ENCODE measurements around the gene PPM1B. TPM values are rescaled to one million over a fixed set of nuclear protein-coding genes. Genes with fewer than 3 reads are reported as not detected.
A peak's percentile ranks its signal among the peaks of the same experiment; 100 is the strongest.

PPM1B gene
- total RNA-seq, 2 experiments from 2014 or later: 87.3 to 89.6 TPM

DNA sequence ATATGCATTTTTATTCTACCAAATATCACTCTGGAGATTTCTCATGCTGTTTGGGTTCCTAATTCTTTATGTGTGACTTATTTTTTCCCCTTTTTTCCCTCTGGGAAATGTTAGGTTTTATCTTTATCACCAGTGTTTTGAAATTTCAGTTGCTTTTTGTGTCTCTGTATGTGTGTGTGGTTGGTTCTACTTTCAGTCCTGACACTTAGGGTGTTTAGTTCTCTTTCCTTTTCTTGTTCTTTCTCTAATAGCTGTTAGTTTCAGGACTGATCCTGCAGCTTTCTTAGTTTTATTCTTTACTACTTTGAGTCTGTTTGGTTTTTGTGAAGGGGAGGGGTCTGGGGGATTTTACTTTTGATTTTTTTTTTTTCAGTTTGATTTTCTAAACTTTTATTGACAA lies 23.1 kb downstream of the PPM1B start:
- DNase-seq: no peak
- CTCF ChIA-PET: no interaction called here
- H3K9me3 Mint-ChIP-seq: no peaks in the 10 kb centered on the region
- no peaks in the 10 kb centered on the region for H3K27me3 Mint-ChIP-seq
- peaks cover 64% of the 10 kb centered on the region for H3K36me3 Mint-ChIP-seq (ENCODE audit: low read depth)
- POLR2A ChIA-PET: no interaction called here
- H3K9me3 ChIP-seq (ENCODE audit: control insufficient read depth in 1 of 2, insufficient read depth in 1 of 2, low read length in 2 of 2): no peaks in the 10 kb centered on the region
- intact Hi-C loops (cut with DNase I, micrococcal nuclease): no loop called here
- no peak for ATAC-seq (ENCODE audit: poor library complexity)
- peaks cover 77% of the 10 kb centered on the region for H3K4me1 Mint-ChIP-seq (ENCODE audit: low read depth)
- no peak overlapping the region for H3K27ac ChIP-seq (ENCODE audit: low read depth in 1 of 2, low read length in 2 of 2)
- H3K4me3 Mint-ChIP-seq: peak overlapping the region; percentile 12
- H3K36me3 ChIP-seq (ENCODE audit: insufficient read depth, low read length): peaks cover 23% of the 10 kb centered on the region
- H3K4me1 ChIP-seq (ENCODE audit: insufficient read depth, low read length): peaks cover 23% of the 10 kb centered on the region
- TF ChIP-seq, protein P1, sequence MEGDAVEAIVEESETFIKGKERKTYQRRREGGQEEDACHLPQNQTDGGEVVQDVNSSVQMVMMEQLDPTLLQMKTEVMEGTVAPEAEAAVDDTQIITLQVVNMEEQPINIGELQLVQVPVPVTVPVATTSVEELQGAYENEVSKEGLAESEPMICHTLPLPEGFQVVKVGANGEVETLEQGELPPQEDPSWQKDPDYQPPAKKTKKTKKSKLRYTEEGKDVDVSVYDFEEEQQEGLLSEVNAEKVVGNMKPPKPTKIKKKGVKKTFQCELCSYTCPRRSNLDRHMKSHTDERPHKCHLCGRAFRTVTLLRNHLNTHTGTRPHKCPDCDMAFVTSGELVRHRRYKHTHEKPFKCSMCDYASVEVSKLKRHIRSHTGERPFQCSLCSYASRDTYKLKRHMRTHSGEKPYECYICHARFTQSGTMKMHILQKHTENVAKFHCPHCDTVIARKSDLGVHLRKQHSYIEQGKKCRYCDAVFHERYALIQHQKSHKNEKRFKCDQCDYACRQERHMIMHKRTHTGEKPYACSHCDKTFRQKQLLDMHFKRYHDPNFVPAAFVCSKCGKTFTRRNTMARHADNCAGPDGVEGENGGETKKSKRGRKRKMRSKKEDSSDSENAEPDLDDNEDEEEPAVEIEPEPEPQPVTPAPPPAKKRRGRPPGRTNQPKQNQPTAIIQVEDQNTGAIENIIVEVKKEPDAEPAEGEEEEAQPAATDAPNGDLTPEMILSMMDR (IDR thresholded peaks at IDR 0.05): no peak
- no peak overlapping the region for H3K27ac Mint-ChIP-seq
- H3K4me3 ChIP-seq (ENCODE audit: low read length): no peak overlapping the region
- no peaks in the 10 kb centered on the region for H3K27me3 ChIP-seq (ENCODE audit: control insufficient read depth in 1 of 2, insufficient read depth in 2 of 2, low read length in 2 of 2)

DNA sequence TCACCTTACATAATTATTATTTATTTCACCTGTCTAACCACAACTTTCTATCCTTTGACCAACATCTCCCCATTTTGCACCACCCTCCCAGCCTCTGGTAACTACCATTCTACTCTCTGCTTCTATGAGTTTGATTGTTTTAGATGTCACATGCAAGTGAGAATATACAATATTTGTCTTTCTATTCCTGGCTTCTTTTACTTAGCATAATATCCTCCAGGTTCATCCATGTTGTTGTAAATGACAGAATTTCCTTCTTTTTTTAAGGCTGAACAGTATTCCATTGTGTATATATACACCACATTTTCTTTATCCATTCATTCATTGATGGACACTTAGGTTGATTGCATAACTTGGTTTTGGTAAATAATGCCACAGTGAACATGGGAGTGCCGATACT lies 24.0 kb downstream of the PPM1B start:
- no peak overlapping the region for H3K27ac ChIP-seq (ENCODE audit: low read depth in 1 of 2, low read length in 2 of 2)
- POLR2A ChIA-PET: no interaction called here

GRCh38 chr2:44195714-44196113 lies 27.0 kb downstream of the PPM1B start:
- DNase-seq: no peak
- no peak overlapping the region for H3K27ac ChIP-seq (ENCODE audit: low read depth in 1 of 2, low read length in 2 of 2)
- Mint-ChIP-seq H3K27me3 (no peaks in the 10 kb centered on the region), H3K27ac (no peak overlapping the region), H3K36me3 (ENCODE audit: low read depth) (peaks cover 58% of the 10 kb centered on the region), H3K4me3 (no peak overlapping the region), H3K9me3 (no peaks in the 10 kb centered on the region), H3K4me1 (ENCODE audit: low read depth) (peaks cover 77% of the 10 kb centered on the region)
- ATAC-seq (ENCODE audit: poor library complexity): no peak
- H3K27me3 ChIP-seq (ENCODE audit: control insufficient read depth in 1 of 2, insufficient read depth in 2 of 2, low read length in 2 of 2): no peaks in the 10 kb centered on the region
- POLR2A ChIA-PET: no interaction called here
- CTCF ChIA-PET: no interaction called here
- H3K4me3 ChIP-seq (ENCODE audit: low read length): no peak overlapping the region
- TF ChIP-seq, protein P1 (IDR thresholded peaks at IDR 0.05): no peak
- peaks cover 23% of the 10 kb centered on the region for H3K36me3 ChIP-seq (ENCODE audit: insufficient read depth, low read length)
- intact Hi-C loops (cut with DNase I, micrococcal nuclease): loop anchor here in 1 of 2 experiments (2.0 kb wide), 1 partner anchor 15 kb away; no protein-coding TSS in a partner anchor
- H3K9me3 ChIP-seq (ENCODE audit: control insufficient read depth in 1 of 2, insufficient read depth in 1 of 2, low read length in 2 of 2): no peaks in the 10 kb centered on the region
- H3K4me1 ChIP-seq (ENCODE audit: insufficient read depth, low read length): peaks cover 22% of the 10 kb centered on the region

More for the DNA sequence above, 24.0 kb downstream of the PPM1B start:
- H3K27me3 ChIP-seq (ENCODE audit: control insufficient read depth in 1 of 2, insufficient read depth in 2 of 2, low read length in 2 of 2): no peaks in the 10 kb centered on the region
- intact Hi-C loops (cut with DNase I, micrococcal nuclease): no loop called here
- DNase-seq (no peak), ATAC-seq (ENCODE audit: poor library complexity) (no peak)
- H3K4me3 ChIP-seq (ENCODE audit: low read length): no peak overlapping the region
- CTCF ChIA-PET: no interaction called here
- no peaks in the 10 kb centered on the region for H3K9me3 ChIP-seq (ENCODE audit: control insufficient read depth in 1 of 2, insufficient read depth in 1 of 2, low read length in 2 of 2)
- no peak overlapping the region for H3K27ac Mint-ChIP-seq
- H3K4me1 Mint-ChIP-seq (ENCODE audit: low read depth): peaks cover 75% of the 10 kb centered on the region
- no peaks in the 10 kb centered on the region for H3K9me3 Mint-ChIP-seq
- TF ChIP-seq, protein P1 (IDR thresholded peaks at IDR 0.05): no peak
- H3K36me3 ChIP-seq (ENCODE audit: insufficient read depth, low read length): peaks cover 23% of the 10 kb centered on the region
- no peak overlapping the region for H3K4me3 Mint-ChIP-seq
- H3K4me1 ChIP-seq (ENCODE audit: insufficient read depth, low read length): peaks cover 24% of the 10 kb centered on the region
- H3K27me3 Mint-ChIP-seq: no peaks in the 10 kb centered on the region
- H3K36me3 Mint-ChIP-seq (ENCODE audit: low read depth): peaks cover 55% of the 10 kb centered on the region
